Nephron progenitor cell (in vitro differentiated cells): Measurements from ENCODE around the gene AHSA1.

ENCODE experiments used
- DNase-seq: peaks from one replicate; pipeline ENCODE4 v3.0.0; 2021
- H3K27ac Mint-ChIP-seq: 2 replicates; pipeline ENCODE4 v1.8.0; 2021; ENCODE audit warnings: mild to moderate bottlenecking, moderate library complexity, mixed read lengths
- H3K27me3 Mint-ChIP-seq: 2 replicates; pipeline ENCODE4 v1.8.0; 2021; ENCODE audit warnings: mild to moderate bottlenecking, low read depth, mixed read lengths; ENCODE audit not compliant: poor library complexity
- H3K36me3 Mint-ChIP-seq: 2 replicates; pipeline ENCODE4 v1.8.0; 2021; ENCODE audit warnings: low read depth, mixed read lengths
- H3K4me1 Mint-ChIP-seq: 2 replicates; pipeline ENCODE4 v1.8.0; 2021; ENCODE audit warnings: mixed read lengths
- H3K4me3 Mint-ChIP-seq: 2 replicates; pipeline ENCODE4 v1.8.0; 2021; ENCODE audit warnings: mild to moderate bottlenecking, moderate library complexity, mixed read lengths
- H3K9me3 Mint-ChIP-seq: 2 replicates; pipeline ENCODE4 v1.8.0; 2021; ENCODE audit warnings: mild to moderate bottlenecking, moderate library complexity, mixed read lengths
- CTCF ChIP-seq: fragments of 200-600 bp; sonication (generic); IDR thresholded peaks from 2 replicates; pipeline ENCODE4 v1.5.0; 2021; ENCODE audit warnings: antibody characterized with exemption

The AHSA1 gene

DNA sequence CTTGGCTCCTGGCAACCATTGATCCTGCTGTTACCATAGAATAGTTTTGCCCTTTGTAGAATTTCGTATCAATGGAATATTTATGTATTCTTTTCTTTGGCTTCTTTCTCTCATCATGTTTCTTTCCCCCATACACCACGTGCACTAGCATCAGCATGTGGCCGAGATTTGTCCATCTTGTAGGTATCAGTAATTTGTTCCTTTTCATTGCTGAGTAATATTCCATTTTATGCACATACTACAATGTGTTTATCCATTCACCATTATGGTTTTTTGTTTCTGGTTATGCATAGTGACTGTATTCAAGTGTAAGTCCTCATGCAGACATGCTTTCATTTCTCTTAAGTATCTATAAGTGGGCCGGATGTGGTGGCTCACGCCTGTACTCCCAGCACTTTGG lies 45.2 kb downstream of the AHSA1 start:
- Mint-ChIP-seq H3K9me3 (peaks cover 10% of the 10 kb centered on the region), H3K4me1 (peaks cover 11% of the 10 kb centered on the region), H3K4me3 (no peak overlapping the region), H3K27me3 (peaks cover 37% of the 10 kb centered on the region), H3K27ac (no peak overlapping the region), H3K36me3 (peaks cover 4% of the 10 kb centered on the region)
- no peak for DNase-seq
- TF ChIP-seq CTCF = no peak

- Mint-ChIP-seq H3K9me3 (peaks cover 10% of the 10 kb centered on the region), H3K4me1 (peaks cover 6% of the 10 kb centered on the region), H3K36me3 (peaks cover 4% of the 10 kb centered on the region), H3K27ac (no peak overlapping the region), H3K4me3 (no peak overlapping the region), H3K27me3 (peaks cover 24% of the 10 kb centered on the region)
- TF ChIP-seq CTCF = no peak
- no peak for DNase-seq
Observed at GRCh38 chr14:77505031-77505430, 47.1 kb downstream of the AHSA1 start.

GRCh38 chr14:77507762-77508161 lies 49.9 kb downstream of the AHSA1 start:
- Mint-ChIP-seq H3K4me1 (no peaks in the 10 kb centered on the region), H3K27ac (no peak overlapping the region), H3K27me3 (no peaks in the 10 kb centered on the region), H3K4me3 (no peak overlapping the region), H3K36me3 (peaks cover 18% of the 10 kb centered on the region), H3K9me3 (peaks cover 10% of the 10 kb centered on the region)
- no peak for TF ChIP-seq CTCF
- DNase-seq = no peak

DNA sequence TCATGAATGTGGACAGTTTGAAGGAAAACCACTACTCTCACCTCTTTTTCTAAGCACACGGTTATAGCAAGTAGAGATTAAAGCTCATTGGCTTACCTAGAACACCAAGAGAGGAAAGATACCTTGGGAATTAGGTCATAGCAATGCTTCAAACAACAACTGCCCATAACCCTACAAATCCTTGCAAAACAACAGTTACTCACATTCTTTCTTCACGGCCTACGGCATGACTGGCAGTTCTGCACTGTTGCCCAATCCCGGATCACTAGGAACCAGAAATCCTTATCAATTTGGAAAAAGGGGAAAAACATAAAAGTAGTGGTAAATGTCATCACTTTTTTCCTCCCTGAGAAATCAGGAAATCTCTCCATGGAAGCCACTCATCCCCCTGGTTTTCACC lies 50.4 kb downstream of the AHSA1 start:
- H3K27me3 Mint-ChIP-seq = no peaks in the 10 kb centered on the region
- peaks cover 15% of the 10 kb centered on the region for H3K36me3 Mint-ChIP-seq
- TF ChIP-seq CTCF = no peak
- no peaks in the 10 kb centered on the region for H3K4me1 Mint-ChIP-seq
- no peak overlapping the region for H3K4me3 Mint-ChIP-seq
- H3K9me3 Mint-ChIP-seq = peaks cover 6% of the 10 kb centered on the region
- no peak overlapping the region for H3K27ac Mint-ChIP-seq
- no peak for DNase-seq

DNA sequence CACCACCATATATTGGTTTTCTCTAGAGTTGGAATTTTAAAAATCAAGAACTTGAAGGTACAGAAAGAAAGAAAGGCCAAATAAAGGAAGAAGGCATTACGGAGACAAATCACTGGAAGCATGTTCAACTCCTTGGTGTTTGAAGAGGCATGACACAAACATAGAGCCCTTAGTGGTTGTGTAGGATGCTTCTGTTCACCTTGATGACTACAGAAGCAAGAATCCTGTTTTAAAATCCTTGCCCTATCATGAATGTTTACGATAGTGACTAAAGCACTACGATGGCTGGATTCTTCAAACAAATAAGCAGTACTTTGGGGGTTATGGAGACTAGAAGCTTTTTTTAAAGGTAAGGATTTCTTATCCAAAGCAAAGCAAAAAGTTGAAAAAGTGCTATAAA lies 51.0 kb downstream of the AHSA1 start:
- peaks cover 14% of the 10 kb centered on the region for H3K36me3 Mint-ChIP-seq
- TF ChIP-seq CTCF = no peak
- peaks cover 1% of the 10 kb centered on the region for H3K9me3 Mint-ChIP-seq
- no peak for DNase-seq
- no peak overlapping the region for H3K4me3 Mint-ChIP-seq
- no peak overlapping the region for H3K27ac Mint-ChIP-seq
- H3K27me3 Mint-ChIP-seq = no peaks in the 10 kb centered on the region
- no peaks in the 10 kb centered on the region for H3K4me1 Mint-ChIP-seq

GRCh38 chr14:77509366-77509765 lies 51.5 kb downstream of the AHSA1 start:
- TF ChIP-seq CTCF = no peak

More at GRCh38 chr14:77509366-77509765, 51.5 kb downstream of the AHSA1 start:
- no peak for DNase-seq
- Mint-ChIP-seq H3K36me3 (peaks cover 14% of the 10 kb centered on the region), H3K27ac (no peak overlapping the region), H3K9me3 (no peaks in the 10 kb centered on the region), H3K4me3 (no peak overlapping the region), H3K4me1 (no peaks in the 10 kb centered on the region), H3K27me3 (no peaks in the 10 kb centered on the region)
